WTC11 (cell line): ENCODE results near the gene SPRYD3.

ENCODE experiments used
- ATF3 ChIP-seq: sonication (generic); formaldehyde crosslinking; conservative IDR thresholded peaks from 2 replicates; pipeline ENCODE4 v1.8.1; 2022; ENCODE audit warnings: mild to moderate bottlenecking, missing genetic modification reagents
- CTCF ChIP-seq: fragments of 200-600 bp; IDR thresholded peaks from 2 replicates; pipeline ENCODE4 v1.8.0; 2022; ENCODE audit warnings: antibody characterized with exemption
- GTF2I ChIP-seq: fragments of 250-450 bp; sonication (Bioruptor Pico); conservative IDR thresholded peaks from 2 replicates; pipeline ENCODE4 v1.4.0; 2021; ENCODE audit warnings: mild to moderate bottlenecking
- MLX ChIP-seq: sonication (generic); formaldehyde crosslinking; IDR thresholded peaks from 2 replicates; pipeline ENCODE4 v1.8.1; 2023; ENCODE audit warnings: mild to moderate bottlenecking, missing genetic modification reagents, moderate library complexity
- PREB ChIP-seq: sonication (generic); formaldehyde crosslinking; IDR thresholded peaks from 2 replicates; pipeline ENCODE4 v1.8.1; 2022; ENCODE audit warnings: mild to moderate bottlenecking, missing genetic modification reagents, moderate library complexity, borderline replicate concordance

- TF ChIP-seq CTCF (no peak), GTF2I (no peak), PREB (CRISPR knock-in tag) (no peak), ATF3 (CRISPR knock-in tag) (no peak), MLX (CRISPR knock-in tag) (no peak)
These were observed 15.2 kb downstream of the SPRYD3 start for GRCh38 chr12:53063708-53064612.
